HEK293T (cell line): ENCODE results near the gene ATP9B.

ENCODE experiments used
- BHLHE40 ChIP-seq: fragments of 450-650 bp; IDR thresholded peaks from 2 replicates; pipeline ENCODE4 v1.6.1; 2016; ENCODE audit warnings: mild to moderate bottlenecking, moderate library complexity, borderline replicate concordance
- FOXA1 ChIP-seq: fragments of 450-650 bp; IDR thresholded peaks from 2 replicates; pipeline ENCODE4 v1.6.1; 2016; ENCODE audit warnings: mild to moderate bottlenecking
- FOXK2 ChIP-seq: fragments of 450-650 bp; IDR thresholded peaks from 2 replicates; pipeline ENCODE4 v1.6.1; 2016; ENCODE audit warnings: mild to moderate bottlenecking
- FOXM1 ChIP-seq: fragments of 450-650 bp; IDR thresholded peaks from 2 replicates; pipeline ENCODE4 v1.6.1; 2017; ENCODE audit warnings: mild to moderate bottlenecking, borderline replicate concordance
- LEF1 ChIP-seq: fragments of 450-650 bp; IDR thresholded peaks from 2 replicates; pipeline ENCODE4 v1.6.1; 2017; ENCODE audit warnings: mild to moderate bottlenecking, borderline replicate concordance
- NFRKB ChIP-seq: fragments of 450-650 bp; IDR thresholded peaks from 2 replicates; pipeline ENCODE4 v1.6.1; 2016; ENCODE audit warnings: mild to moderate bottlenecking, moderate library complexity
- PKNOX1 ChIP-seq: fragments of 450-650 bp; IDR thresholded peaks from 2 replicates; pipeline ENCODE4 v1.6.1; 2016
- SP1 ChIP-seq: fragments of 450-650 bp; IDR thresholded peaks from 2 replicates; pipeline ENCODE4 v1.6.1; 2017
- SUZ12 ChIP-seq: fragments of 450-650 bp; IDR thresholded peaks from 2 replicates; pipeline ENCODE4 v1.6.1; 2016; ENCODE audit warnings: mild to moderate bottlenecking
- ZNF384 ChIP-seq: fragments of 450-650 bp; IDR thresholded peaks from 2 replicates; pipeline ENCODE4 v1.6.1; 2016

GRCh38 chr18:79056827-79057367 lies 12.3 kb upstream of the ATP9B start:
- TF ChIP-seq NFRKB (no peak), SUZ12 (no peak), BHLHE40 (no peak), LEF1 (no peak), FOXM1 (no peak), PKNOX1 (no peak), SP1 (no peak), FOXA1 (no peak), ZNF384 (no peak), FOXK2 (no peak)
